ENCODE measurements around the gene MAZ.
"Not testable (repeated sequence)": the region's sequence is repeated elsewhere in the genome, so short reads cannot be mapped to it uniquely, and the experiment has no call there.

The MAZ gene

GRCh38 chr16:29806099-29806579 is at the start of gene MAZ:
Gene MAZ, plus strand, starts transcription at chr16:29806529. Its CDS starts 173 bp downstream, at chr16:29806702.
- no peak for DNase-seq (ENCODE audit: low read depth in 2 of 2)

GRCh38 chr16:29756654-29757053 is 49.7 kb upstream of the MAZ start:
- no peak for DNase-seq (ENCODE audit: low read depth in 2 of 2)

GRCh38 chr16:29757086-29757485 is 49.2 kb upstream of the MAZ start:
- DNase-seq (ENCODE audit: low read depth in 2 of 2): not testable (repeated sequence)

- DNase-seq (ENCODE audit: low read depth in 2 of 2): no peak
Measured at GRCh38 chr16:29757950-29758466, 48.3 kb upstream of the MAZ start.

GRCh38 chr16:29760567-29761279 is 45.6 kb upstream of the MAZ start:
- DNase-seq (ENCODE audit: low read depth in 2 of 2): no peak

GRCh38 chr16:29761280-29761651 is 45.1 kb upstream of the MAZ start:
- not testable (repeated sequence) for DNase-seq (ENCODE audit: low read depth in 2 of 2)

- no peak for DNase-seq (ENCODE audit: low read depth in 2 of 2)
Measured at GRCh38 chr16:29761882-29762281, 44.4 kb upstream of the MAZ start.

GRCh38 chr16:29763326-29763725 is 43.0 kb upstream of the MAZ start:
- DNase-seq (ENCODE audit: low read depth in 2 of 2): no peak

- no peak for DNase-seq (ENCODE audit: low read depth in 2 of 2)
Measured at GRCh38 chr16:29765167-29766032, 40.9 kb upstream of the MAZ start.

- DNase-seq (ENCODE audit: low read depth in 2 of 2): no peak
Measured at GRCh38 chr16:29766571-29766970, 39.8 kb upstream of the MAZ start.

GRCh38 chr16:29767062-29767461 is 39.3 kb upstream of the MAZ start:
- no peak for DNase-seq (ENCODE audit: low read depth in 2 of 2)

- no peak for DNase-seq (ENCODE audit: low read depth in 2 of 2)
Measured at GRCh38 chr16:29769507-29769906, 36.8 kb upstream of the MAZ start.

- no peak for DNase-seq (ENCODE audit: low read depth in 2 of 2)
Measured at GRCh38 chr16:29770250-29770929, 35.9 kb upstream of the MAZ start.

- not testable (repeated sequence) for DNase-seq (ENCODE audit: low read depth in 2 of 2)
Measured at GRCh38 chr16:29772330-29772729, 34.0 kb upstream of the MAZ start.

- no peak for DNase-seq (ENCODE audit: low read depth in 2 of 2)
Measured at GRCh38 chr16:29774730-29775129, 31.6 kb upstream of the MAZ start.

- no peak for DNase-seq (ENCODE audit: low read depth in 2 of 2)
Measured at GRCh38 chr16:29775742-29776408, 30.5 kb upstream of the MAZ start.

GRCh38 chr16:29777576-29778350 is 28.6 kb upstream of the MAZ start, which contains the start of gene ZG16:
Gene ZG16, plus strand, starts transcription at chr16:29778256. Its CDS starts 1,011 bp downstream, at chr16:29779267.
- no peak for DNase-seq (ENCODE audit: low read depth in 2 of 2)

GRCh38 chr16:29779474-29779873 is 26.9 kb upstream of the MAZ start:
- DNase-seq (ENCODE audit: low read depth in 2 of 2): no peak

- not testable (repeated sequence) for DNase-seq (ENCODE audit: low read depth in 2 of 2)
Measured at GRCh38 chr16:29783094-29783953, 23.0 kb upstream of the MAZ start.

GRCh38 chr16:29784157-29784556 is 22.2 kb upstream of the MAZ start:
- peak in 1 of 2 donors; percentile 27 for DNase-seq (ENCODE audit: low read depth in 2 of 2)
